BLaER1 treated with 17β-estradiol and CSF1 and Interleukin-3, amounts not matched to agents 10 nM and 100 nM (cell line): ENCODE data around the gene PAX3.

Source experiments
- H3K27ac ChIP-seq, 11 experiments: shearing (Covaris generic); formaldehyde crosslinking; 2 replicates each; pipeline ENCODE4 v1.8.1; 2022
- H3K27me3 ChIP-seq, 11 experiments: shearing (Covaris generic); formaldehyde crosslinking; 2 replicates each; pipeline ENCODE4 v1.8.1; 2022
- H3K36me3 ChIP-seq, 11 experiments: shearing (Covaris generic); formaldehyde crosslinking; 2 replicates each; pipeline ENCODE4 v1.8.1; 2022
- H3K4me1 ChIP-seq, 10 experiments: shearing (Covaris generic); formaldehyde crosslinking; 2 replicates each; pipeline ENCODE4 v1.8.1; 2022
- H3K4me2 ChIP-seq, 11 experiments: shearing (Covaris generic); formaldehyde crosslinking; 2 replicates each; pipeline ENCODE4 v1.8.1; 2022
- H3K4me3 ChIP-seq, 10 experiments: shearing (Covaris generic); formaldehyde crosslinking; 2 replicates each; pipeline ENCODE4 v1.8.1; 2022
- H3K9ac ChIP-seq, 11 experiments: shearing (Covaris generic); formaldehyde crosslinking; 2 replicates each; pipeline ENCODE4 v1.8.1; 2022
- H3K9me3 ChIP-seq, 11 experiments: shearing (Covaris generic); formaldehyde crosslinking; replicated peaks in 1 of 11; 2 replicates each; pipeline ENCODE4 v1.8.1; 2022
- H4K20me1 ChIP-seq, 11 experiments: shearing (Covaris generic); formaldehyde crosslinking; 2 replicates each; pipeline ENCODE4 v1.8.1; 2022
- Cebpa-rat ChIP-seq, 11 experiments: shearing (Covaris generic); IDR thresholded peaks; 2 replicates each; pipeline ENCODE4 v1.8.1; 2022

PAX3 gene

GRCh38 chr2:222232839-222233238 lies 66.0 kb downstream of the PAX3 start:
- Histone ChIP-seq H3K4me3 (no peak overlapping the region), H3K27me3 (no peaks in the 10 kb centered on the region), H3K4me2 (no peak overlapping the region), H3K36me3 (no peaks in the 10 kb centered on the region), H3K27ac (no peak overlapping the region), H3K9me3 (no peaks in the 10 kb centered on the region), H3K9ac (no peak overlapping the region), H4K20me1 (no peaks in the 10 kb centered on the region), H3K4me1 (no peaks in the 10 kb centered on the region)
- TF ChIP-seq Cebpa-rat (IDR thresholded peaks at IDR 0.05) = no peak

GRCh38 chr2:222232372-222232771 lies 66.4 kb downstream of the PAX3 start:
- no peaks in the 10 kb centered on the region for H4K20me1 ChIP-seq
- no peaks in the 10 kb centered on the region for H3K9me3 ChIP-seq
- TF ChIP-seq Cebpa-rat (IDR thresholded peaks at IDR 0.05) = no peak
- H3K4me2 ChIP-seq = no peak overlapping the region
- H3K4me3 ChIP-seq = no peak overlapping the region
- H3K36me3 ChIP-seq = no peaks in the 10 kb centered on the region
- no peaks in the 10 kb centered on the region for H3K27me3 ChIP-seq
- H3K9ac ChIP-seq = no peak overlapping the region
- H3K27ac ChIP-seq = no peak overlapping the region
- no peaks in the 10 kb centered on the region for H3K4me1 ChIP-seq

GRCh38 chr2:222228054-222228453 lies 70.7 kb downstream of the PAX3 start:
- no peaks in the 10 kb centered on the region for H3K27me3 ChIP-seq
- TF ChIP-seq Cebpa-rat (IDR thresholded peaks at IDR 0.05) = no peak
- no peaks in the 10 kb centered on the region for H3K36me3 ChIP-seq
- no peaks in the 10 kb centered on the region for H3K4me1 ChIP-seq
- no peak overlapping the region for H3K27ac ChIP-seq
- H3K4me3 ChIP-seq = no peak overlapping the region
- H3K4me2 ChIP-seq = no peak overlapping the region
- no peak overlapping the region for H3K9ac ChIP-seq
- H3K9me3 ChIP-seq = no peaks in the 10 kb centered on the region
- H4K20me1 ChIP-seq = no peaks in the 10 kb centered on the region

- H4K20me1 ChIP-seq = no peaks in the 10 kb centered on the region
- H3K9ac ChIP-seq = no peak overlapping the region
- no peaks in the 10 kb centered on the region for H3K36me3 ChIP-seq
- H3K9me3 ChIP-seq = no peaks in the 10 kb centered on the region
- H3K4me1 ChIP-seq = no peaks in the 10 kb centered on the region
- no peak overlapping the region for H3K27ac ChIP-seq
- H3K4me3 ChIP-seq = no peak overlapping the region
- no peak for TF ChIP-seq Cebpa-rat (IDR thresholded peaks at IDR 0.05)
- H3K27me3 ChIP-seq = no peaks in the 10 kb centered on the region
- no peak overlapping the region for H3K4me2 ChIP-seq
Observed at GRCh38 chr2:222218786-222219185, 80.0 kb downstream of the PAX3 start.

GRCh38 chr2:222217712-222218111 lies 81.1 kb downstream of the PAX3 start:
- H3K4me2 ChIP-seq = no peak overlapping the region
- H3K9ac ChIP-seq = no peak overlapping the region
- no peaks in the 10 kb centered on the region for H3K9me3 ChIP-seq
- H3K27ac ChIP-seq = no peak overlapping the region
- H4K20me1 ChIP-seq = no peaks in the 10 kb centered on the region
- H3K36me3 ChIP-seq = no peaks in the 10 kb centered on the region
- no peak for TF ChIP-seq Cebpa-rat (IDR thresholded peaks at IDR 0.05)
- no peaks in the 10 kb centered on the region for H3K4me1 ChIP-seq
- no peak overlapping the region for H3K4me3 ChIP-seq
- no peaks in the 10 kb centered on the region for H3K27me3 ChIP-seq

DNA sequence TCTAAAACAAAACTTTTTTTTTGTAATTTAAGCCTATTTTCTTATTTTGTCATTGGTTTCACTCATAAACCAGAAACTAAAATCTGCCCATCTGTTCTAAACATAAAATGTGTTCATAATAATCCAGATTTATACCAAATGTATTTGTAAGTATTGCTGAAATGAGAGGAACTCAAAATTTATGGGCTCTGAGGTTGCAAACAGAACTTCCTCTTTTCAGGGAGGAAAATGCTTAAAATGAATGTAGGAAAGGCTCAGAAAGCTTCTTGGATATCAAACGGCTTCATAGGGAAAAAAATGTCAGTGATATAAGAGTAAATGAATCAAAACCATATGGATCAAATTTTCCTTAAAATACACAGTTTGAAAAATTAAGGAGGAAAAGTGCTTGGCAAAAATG lies 83.9 kb downstream of the PAX3 start:
- no peaks in the 10 kb centered on the region for H3K9me3 ChIP-seq
- no peak overlapping the region for H3K4me3 ChIP-seq
- no peak overlapping the region for H3K9ac ChIP-seq
- TF ChIP-seq Cebpa-rat (IDR thresholded peaks at IDR 0.05) = no peak
- H4K20me1 ChIP-seq = no peaks in the 10 kb centered on the region
- no peak overlapping the region for H3K4me2 ChIP-seq
- H3K36me3 ChIP-seq = no peaks in the 10 kb centered on the region
- H3K4me1 ChIP-seq = no peaks in the 10 kb centered on the region
- no peaks in the 10 kb centered on the region for H3K27me3 ChIP-seq
- no peak overlapping the region for H3K27ac ChIP-seq

GRCh38 chr2:222213049-222213448 lies 85.7 kb downstream of the PAX3 start:
- no peaks in the 10 kb centered on the region for H4K20me1 ChIP-seq
- H3K9ac ChIP-seq = no peak overlapping the region
- no peaks in the 10 kb centered on the region for H3K9me3 ChIP-seq
- no peak overlapping the region for H3K4me2 ChIP-seq
- H3K36me3 ChIP-seq = no peaks in the 10 kb centered on the region
- no peak for TF ChIP-seq Cebpa-rat (IDR thresholded peaks at IDR 0.05)
- no peaks in the 10 kb centered on the region for H3K27me3 ChIP-seq
- no peak overlapping the region for H3K27ac ChIP-seq
- no peak overlapping the region for H3K4me3 ChIP-seq
- H3K4me1 ChIP-seq = no peaks in the 10 kb centered on the region

DNA sequence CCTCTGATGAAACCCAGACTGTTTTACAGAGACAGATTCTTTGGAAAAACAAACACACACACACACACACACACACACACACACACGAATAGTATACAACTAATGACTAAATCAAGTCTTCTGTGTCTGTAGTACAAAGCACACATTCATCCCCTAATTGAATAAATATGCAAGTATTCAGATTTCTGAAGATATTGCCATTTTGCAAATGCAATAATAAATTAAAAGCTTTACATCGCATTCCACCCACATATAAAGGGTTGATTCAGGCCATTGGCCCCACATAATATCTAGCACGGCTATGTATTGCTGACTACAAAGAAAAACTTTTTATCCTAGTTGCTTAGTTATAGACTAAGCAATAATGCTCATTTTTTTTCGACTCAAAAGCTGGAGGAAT lies 86.2 kb downstream of the PAX3 start:
- no peak overlapping the region for H3K9ac ChIP-seq
- H3K36me3 ChIP-seq = no peaks in the 10 kb centered on the region
- no peak overlapping the region for H3K4me3 ChIP-seq
- no peaks in the 10 kb centered on the region for H3K27me3 ChIP-seq
- no peak overlapping the region for H3K27ac ChIP-seq
- TF ChIP-seq Cebpa-rat (IDR thresholded peaks at IDR 0.05) = no peak
- H3K9me3 ChIP-seq = no peaks in the 10 kb centered on the region
- no peak overlapping the region for H3K4me2 ChIP-seq
- no peaks in the 10 kb centered on the region for H4K20me1 ChIP-seq
- no peaks in the 10 kb centered on the region for H3K4me1 ChIP-seq

GRCh38 chr2:222208010-222208690 lies 90.6 kb downstream of the PAX3 start:
- H3K4me1 ChIP-seq = peaks cover 0 to 5% (median 0%) of the 10 kb centered on the region in 10 experiments; a peak in 2 of 20 replicates
- no peak overlapping the region for H3K27ac ChIP-seq
- no peaks in the 10 kb centered on the region for H3K27me3 ChIP-seq
- no peak overlapping the region for H3K4me2 ChIP-seq
- no peak for TF ChIP-seq Cebpa-rat (IDR thresholded peaks at IDR 0.05)
- no peaks in the 10 kb centered on the region for H3K9me3 ChIP-seq
- H3K36me3 ChIP-seq = no peaks in the 10 kb centered on the region
- no peak overlapping the region for H3K4me3 ChIP-seq
- no peak overlapping the region for H3K9ac ChIP-seq
- H4K20me1 ChIP-seq = no peaks in the 10 kb centered on the region

- H3K36me3 ChIP-seq = no peaks in the 10 kb centered on the region
- no peak for TF ChIP-seq Cebpa-rat (IDR thresholded peaks at IDR 0.05)
Observed at GRCh38 chr2:222205136-222205535, 93.7 kb downstream of the PAX3 start.

More at GRCh38 chr2:222205136-222205535, 93.7 kb downstream of the PAX3 start:
- H3K9ac ChIP-seq = no peak overlapping the region
- H3K4me2 ChIP-seq = no peak overlapping the region
- no peaks in the 10 kb centered on the region for H4K20me1 ChIP-seq
- no peak overlapping the region for H3K4me3 ChIP-seq
- no peak overlapping the region for H3K27ac ChIP-seq
- peaks cover 0 to 7% (median 0%) of the 10 kb centered on the region in 10 experiments; a peak in 2 of 20 replicates for H3K4me1 ChIP-seq
- H3K9me3 ChIP-seq = no peaks in the 10 kb centered on the region
- H3K27me3 ChIP-seq = no peaks in the 10 kb centered on the region
